Measurements from ENCODE around the gene EPHB1.
"Not testable (repeated sequence)": the region's sequence is repeated elsewhere in the genome, so short reads cannot be mapped to it uniquely, and the experiment has no call there.

The EPHB1 gene

GRCh38 chr3:135097276-135097946, 302.4 kb downstream of the EPHB1 start:
- DNase-seq, result no peak

- DNase-seq, result no peak
Measured at GRCh38 chr3:135099734-135100355, 304.8 kb downstream of the EPHB1 start.

GRCh38 chr3:135100366-135100765, 305.3 kb downstream of the EPHB1 start:
- DNase-seq, result no peak

- no peak for DNase-seq
Measured at GRCh38 chr3:135103917-135104316, 308.9 kb downstream of the EPHB1 start.

GRCh38 chr3:135106445-135106844, 311.4 kb downstream of the EPHB1 start:
- no peak for DNase-seq

- no peak for DNase-seq
Measured at GRCh38 chr3:135107043-135107442, 312.0 kb downstream of the EPHB1 start.

GRCh38 chr3:135109681-135110080, 314.6 kb downstream of the EPHB1 start:
- no peak for DNase-seq

GRCh38 chr3:135114551-135114950, 319.5 kb downstream of the EPHB1 start:
- not testable (repeated sequence) for DNase-seq

GRCh38 chr3:135117977-135118376, 322.9 kb downstream of the EPHB1 start:
- DNase-seq, result no peak

GRCh38 chr3:135118792-135119191, 323.7 kb downstream of the EPHB1 start:
- DNase-seq, result no peak

- no peak for DNase-seq
Measured at GRCh38 chr3:135125171-135125801, 330.2 kb downstream of the EPHB1 start.

- no peak for DNase-seq
Measured at GRCh38 chr3:135127946-135128470, 332.9 kb downstream of the EPHB1 start.

GRCh38 chr3:135128818-135129217, 333.8 kb downstream of the EPHB1 start:
- no peak for DNase-seq

- DNase-seq, result no peak
Measured at GRCh38 chr3:135131290-135131689, 336.2 kb downstream of the EPHB1 start.

GRCh38 chr3:135133905-135134683, 339.0 kb downstream of the EPHB1 start:
- no peak for DNase-seq

GRCh38 chr3:135134684-135135075, 339.6 kb downstream of the EPHB1 start:
- DNase-seq, result no peak

GRCh38 chr3:135135445-135135844, 340.4 kb downstream of the EPHB1 start:
- DNase-seq, result no peak

GRCh38 chr3:135136361-135137100, 341.5 kb downstream of the EPHB1 start:
- no peak for DNase-seq

GRCh38 chr3:135137296-135137695, 342.2 kb downstream of the EPHB1 start:
- DNase-seq, result no peak

GRCh38 chr3:135138776-135139175, 343.7 kb downstream of the EPHB1 start:
- no peak for DNase-seq

- no peak for DNase-seq
Measured at GRCh38 chr3:135140591-135140990, 345.5 kb downstream of the EPHB1 start.

GRCh38 chr3:135141160-135141559, 346.1 kb downstream of the EPHB1 start:
- DNase-seq, result no peak

- no peak for DNase-seq
Measured at GRCh38 chr3:135141672-135142071, 346.6 kb downstream of the EPHB1 start.
